Bronchial epithelial cell (primary cell): ENCODE data around the gene KRT20. TPM values are rescaled to one million over a fixed set of nuclear protein-coding genes. Genes with fewer than 3 reads are reported as not detected.

ENCODE experiments used
- DNase-seq: peaks from one replicate; pipeline ENCODE4 v3.0.0-alpha.2; 2010; ENCODE audit warnings: low read depth
- FAIRE-seq: peaks from 2 replicates; lab custom pipeline; 2011; peaks lifted over from hg19 to GRCh38; lab: Jason Lieb, UNC
- H3K27me3 ChIP-seq: 2 replicates; pipeline ENCODE4 v1.5.1; 2011; ENCODE audit warnings: low read length; ENCODE audit not compliant: control insufficient read depth, insufficient read depth
- H3K36me3 ChIP-seq: 2 replicates; pipeline ENCODE4 v1.5.1; 2011; ENCODE audit warnings: low read length; ENCODE audit not compliant: control insufficient read depth, insufficient read depth
- H3K4me3 ChIP-seq: 2 replicates; pipeline ENCODE4 v1.5.1; 2011; ENCODE audit warnings: mild to moderate bottlenecking, low read depth, low read length, control low read depth
- CTCF ChIP-seq: IDR thresholded peaks from 2 replicates; pipeline ENCODE4 v1.5.1; 2011; ENCODE audit warnings: mild to moderate bottlenecking, moderate library complexity, low read length, control low read depth, inconsistent platforms; ENCODE audit not compliant: insufficient read depth, severe bottlenecking
- total RNA-seq: library from RNA; depleted of rRNA; stranded (reverse); fragments of >200 nt; gene quantifications from 2 replicates; pipeline ENCODE4 v1.2.1, GENCODE V29; 2014

Gene KRT20
- total RNA-seq, 1 donor from 2014 or later: not detected

GRCh38 chr17:40857535-40857934 lies 27.5 kb downstream of the KRT20 start:
- no peak for TF ChIP-seq CTCF
- Histone ChIP-seq H3K36me3 (no peaks in the 10 kb centered on the region), H3K27me3 (no peaks in the 10 kb centered on the region), H3K4me3 (no peak overlapping the region)
- DNase-seq: no peak
- FAIRE-seq: no peak

DNA sequence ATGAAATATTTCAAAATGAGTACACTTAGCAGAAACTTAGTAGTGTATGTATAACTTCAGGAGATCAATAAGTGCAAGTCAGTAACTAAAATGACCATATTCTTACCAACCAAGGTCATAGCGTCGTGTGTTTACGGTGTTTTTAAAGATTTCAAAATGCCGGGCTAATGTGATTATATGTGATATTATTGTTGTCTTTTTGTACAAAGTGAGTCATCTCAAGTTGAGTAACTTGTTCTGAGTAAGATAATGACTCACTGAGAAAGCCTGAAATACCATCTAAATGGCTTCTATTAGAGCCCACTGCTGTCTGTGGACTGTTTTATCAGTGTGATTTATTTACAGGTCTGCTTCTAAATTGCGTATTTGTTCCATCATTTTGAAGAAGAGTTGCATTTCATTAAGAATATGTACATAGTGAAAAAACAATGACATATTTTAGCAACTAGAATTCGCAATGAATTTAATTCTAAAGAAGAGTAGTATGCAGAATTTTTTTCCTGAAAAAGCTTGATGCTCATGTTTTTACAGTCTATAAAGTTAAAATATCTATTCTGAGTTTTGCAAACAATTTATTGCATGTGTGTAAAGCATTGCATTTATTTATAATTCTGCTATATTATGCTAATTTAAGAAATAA lies 30.7 kb downstream of the KRT20 start:
- TF ChIP-seq CTCF: no peak
- FAIRE-seq (no peak), DNase-seq (peak; percentile 93)
- Histone ChIP-seq H3K27me3 (no peaks in the 10 kb centered on the region), H3K4me3 (no peak overlapping the region), H3K36me3 (no peaks in the 10 kb centered on the region)

- H3K4me3 ChIP-seq: no peak overlapping the region
- no peaks in the 10 kb centered on the region for H3K27me3 ChIP-seq
- TF ChIP-seq CTCF: no peak
- no peaks in the 10 kb centered on the region for H3K36me3 ChIP-seq
- DNase-seq (peak; percentile 7), FAIRE-seq (no peak)
Measured at GRCh38 chr17:40852364-40852763, 32.7 kb downstream of the KRT20 start.

GRCh38 chr17:40850293-40850972 lies 34.6 kb downstream of the KRT20 start:
- Histone ChIP-seq H3K36me3 (no peaks in the 10 kb centered on the region), H3K4me3 (no peak overlapping the region), H3K27me3 (no peaks in the 10 kb centered on the region)
- no peak for FAIRE-seq
- no peak for TF ChIP-seq CTCF
- DNase-seq: peak; percentile 92

- no peaks in the 10 kb centered on the region for H3K27me3 ChIP-seq
- DNase-seq (no peak), FAIRE-seq (no peak)
- TF ChIP-seq CTCF: no peak
- H3K36me3 ChIP-seq: no peaks in the 10 kb centered on the region
- no peak overlapping the region for H3K4me3 ChIP-seq
Measured at GRCh38 chr17:40849723-40850122, 35.3 kb downstream of the KRT20 start.
